Measurements from ENCODE around the gene GRK5.

The GRK5 gene

DNA sequence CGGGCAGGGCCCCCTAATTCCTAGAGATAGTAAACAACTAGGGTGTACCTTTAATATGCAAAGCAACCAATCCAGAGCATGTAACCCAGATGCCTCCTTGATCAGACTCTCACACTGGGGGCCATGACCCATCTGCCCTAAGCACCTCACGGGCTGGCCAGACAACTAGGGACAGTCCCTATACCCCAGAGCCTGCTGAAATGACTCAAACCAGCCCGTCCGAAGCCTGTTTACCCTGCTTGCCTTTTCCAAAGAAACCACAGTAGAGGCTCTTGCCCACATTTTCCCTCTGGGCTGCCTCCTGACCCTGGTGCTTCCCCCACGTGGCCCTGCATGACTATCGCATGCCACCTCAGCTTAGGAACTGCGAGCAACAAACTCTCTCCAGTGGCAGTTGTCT, 288.9 kb downstream of the GRK5 start:
- DNase-seq = no peak

DNA sequence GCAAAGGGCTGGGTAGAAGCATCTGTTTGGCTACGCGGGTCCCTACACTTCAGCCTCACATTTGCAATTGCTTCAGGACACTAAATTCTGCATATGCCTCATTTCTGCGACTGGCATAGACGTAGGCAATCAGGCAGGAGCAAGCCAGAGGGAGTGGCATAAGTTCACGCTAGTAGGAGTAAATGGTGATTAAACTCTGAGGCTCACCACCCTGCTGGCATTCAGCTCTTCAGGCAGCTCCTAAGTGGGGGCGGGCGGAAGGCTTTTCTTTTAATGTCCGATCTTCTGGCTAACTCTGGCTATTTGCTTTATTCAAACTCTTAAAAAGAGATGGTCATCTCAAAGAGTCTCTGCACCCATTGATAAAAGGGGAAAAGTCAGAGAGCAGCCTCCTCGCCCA, 289.9 kb downstream of the GRK5 start:
- DNase-seq = no peak

DNA sequence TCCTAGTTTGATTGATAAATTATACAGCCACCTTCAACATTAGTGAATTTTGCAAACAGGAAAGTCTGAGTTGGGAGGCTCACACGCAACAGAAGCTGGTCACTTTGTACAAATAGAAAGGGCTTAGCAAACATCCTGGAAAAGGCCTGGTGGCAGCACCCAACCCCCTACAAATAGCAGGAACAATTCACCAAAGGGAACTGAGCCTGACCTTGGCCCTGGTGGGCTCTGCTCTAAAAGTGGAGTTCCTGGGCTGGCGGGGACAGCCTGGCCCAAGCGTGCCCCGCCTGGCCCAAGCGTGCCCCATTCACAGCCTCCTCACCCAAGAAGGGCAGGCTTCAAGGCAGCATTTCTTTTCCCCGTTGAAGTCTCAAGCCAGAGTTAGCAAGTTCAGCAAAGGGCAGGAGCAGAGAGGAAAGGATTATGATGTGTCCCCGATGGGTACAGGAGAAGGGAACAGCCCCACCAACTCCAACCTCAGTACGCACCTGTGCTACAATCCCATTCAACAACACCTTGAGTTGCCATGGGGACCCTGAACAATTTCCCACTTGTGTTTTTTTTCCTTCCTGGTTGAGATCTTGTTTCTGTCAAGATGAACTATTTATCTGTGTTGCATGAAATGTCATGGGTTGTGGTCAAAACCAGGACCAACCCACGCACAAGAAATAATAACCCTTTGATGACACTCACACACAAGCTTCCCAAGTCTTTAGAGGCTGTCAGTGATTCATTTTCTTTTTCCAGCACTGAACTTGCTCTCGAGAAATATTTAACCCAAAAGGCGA, 291.7 kb downstream of the GRK5 start:
- DNase-seq = no peak

DNA sequence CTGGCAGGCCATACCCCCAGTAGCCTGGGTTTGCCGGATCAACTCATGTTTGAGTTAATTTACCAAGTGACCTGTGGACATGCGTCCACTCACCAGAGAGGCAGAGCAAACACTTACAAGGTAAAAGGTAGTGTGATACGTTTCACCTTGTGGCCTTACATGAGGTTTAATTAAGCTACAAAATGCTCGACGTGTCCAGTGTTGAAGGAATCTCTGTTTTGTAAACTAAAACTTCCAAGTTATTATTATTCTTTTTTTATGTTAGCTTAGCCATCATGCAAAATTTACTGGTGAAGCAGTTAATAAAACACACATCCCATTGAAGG, 292.3 kb downstream of the GRK5 start:
- no peak for DNase-seq

DNA sequence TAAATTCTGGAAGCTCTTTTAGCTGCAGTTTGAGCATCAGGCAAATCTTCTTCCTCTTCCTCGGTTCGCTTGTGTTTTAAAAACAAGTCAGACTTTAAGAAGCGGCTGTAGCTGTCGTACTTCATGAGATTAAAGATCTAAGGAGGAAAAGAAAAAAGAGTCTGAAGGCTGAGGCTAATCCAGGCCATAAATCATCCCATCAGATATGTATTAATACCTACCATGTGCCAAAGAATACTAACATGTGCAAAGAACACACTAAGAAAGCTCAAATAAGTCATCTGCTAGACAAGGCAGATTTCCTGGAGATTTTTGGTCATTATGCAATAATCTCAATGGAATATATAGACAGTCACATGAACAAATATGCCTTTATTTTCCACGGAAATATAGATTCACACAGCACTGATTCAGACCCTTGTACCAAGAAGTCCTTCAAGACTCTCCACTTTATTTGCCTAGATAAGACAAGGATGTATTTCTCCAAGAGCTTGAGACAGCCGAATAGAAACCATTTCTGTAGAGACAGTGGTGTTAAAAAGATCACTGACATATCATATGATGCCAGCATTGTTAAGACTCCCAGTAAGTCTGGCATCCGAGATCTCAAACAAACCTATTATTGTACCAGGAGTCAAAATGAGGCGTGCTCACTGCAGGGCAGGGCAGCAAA, 292.9 kb downstream of the GRK5 start:
- no peak for DNase-seq

DNA sequence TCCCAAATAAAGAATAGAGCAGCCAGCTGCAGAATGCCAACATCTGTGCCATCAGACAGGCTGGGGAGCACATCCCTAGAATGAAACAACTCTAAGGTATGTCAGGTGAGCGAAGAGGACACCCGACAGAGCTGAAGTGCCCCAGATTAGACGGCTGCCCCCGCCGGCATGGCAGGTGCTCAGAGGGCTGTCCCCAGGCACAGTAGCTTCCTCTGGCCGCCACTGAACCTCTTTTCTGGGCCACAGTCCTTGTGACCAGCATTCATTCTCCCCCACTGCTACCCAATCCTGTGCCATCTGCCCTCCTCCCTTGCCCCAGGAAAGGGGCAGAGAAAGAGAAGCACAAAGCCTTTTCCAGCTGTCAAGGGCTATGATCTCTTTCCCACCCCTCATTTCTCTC, 293.4 kb downstream of the GRK5 start:
- no peak for DNase-seq

DNA sequence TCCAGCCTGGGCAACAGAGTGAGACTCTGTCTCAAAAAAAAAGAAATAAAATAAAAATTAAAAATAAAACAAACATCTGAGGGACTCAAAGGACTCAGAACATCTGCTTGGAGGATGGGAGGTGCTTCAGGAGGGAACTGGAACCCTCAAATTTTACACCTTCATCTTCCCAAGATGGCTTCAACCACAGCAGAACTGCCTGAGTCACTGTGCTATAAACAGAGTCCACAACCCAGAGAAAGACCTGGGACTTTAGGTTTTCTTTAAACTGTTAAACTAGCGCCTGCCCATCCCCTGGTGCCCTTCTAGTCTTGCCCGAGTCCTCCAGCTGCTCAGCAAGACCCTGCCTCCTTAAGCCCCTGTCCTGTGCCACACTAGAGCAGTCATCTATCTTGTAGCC, 294.3 kb downstream of the GRK5 start:
- no peak for DNase-seq

DNA sequence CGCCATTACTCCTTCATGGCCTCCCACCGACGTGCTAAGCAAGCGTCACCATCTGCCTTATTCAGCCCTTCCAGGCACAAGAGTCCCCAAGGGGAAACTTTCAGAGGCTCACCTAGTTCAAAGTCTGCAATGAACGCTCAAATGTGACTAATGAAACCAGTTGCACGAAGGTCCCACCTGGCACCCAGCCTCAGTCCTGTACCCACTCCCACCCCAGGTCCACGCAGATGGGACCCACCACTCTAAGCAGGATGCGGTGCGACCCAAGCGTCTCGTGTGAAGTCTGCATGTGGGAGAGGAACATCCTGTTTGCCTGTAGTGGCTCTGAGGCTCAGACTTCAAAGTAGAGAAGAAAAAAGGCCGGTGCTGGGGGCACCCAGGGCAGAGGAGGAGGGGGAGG, 294.8 kb downstream of the GRK5 start:
- no peak for DNase-seq

DNA sequence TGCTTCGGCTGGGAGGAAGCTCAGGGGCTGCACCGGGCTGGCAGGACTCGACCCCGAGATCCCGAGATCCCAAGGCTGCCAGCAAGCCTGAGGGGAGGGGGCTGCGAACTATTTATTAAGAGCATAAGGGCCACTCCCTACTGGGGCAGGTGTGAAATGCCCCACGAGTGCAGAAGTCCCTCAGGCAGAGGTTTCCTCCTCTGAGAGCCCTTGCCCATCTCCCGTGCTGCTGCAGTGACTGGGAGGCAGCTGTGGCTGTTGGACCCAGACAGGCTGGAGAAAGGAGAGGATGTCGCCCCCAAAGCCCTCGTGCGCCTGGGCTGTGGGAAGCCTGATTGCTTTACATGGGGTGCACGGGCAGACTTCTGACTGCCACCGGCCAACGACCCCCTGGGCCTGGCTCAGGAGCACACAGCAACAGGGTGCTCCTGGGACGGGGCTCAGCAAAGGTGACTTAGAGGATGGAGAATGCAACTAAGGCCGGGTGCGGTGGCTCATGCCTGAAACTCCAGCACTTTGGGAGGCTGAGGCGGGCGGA, 295.3 kb downstream of the GRK5 start:
- no peak for DNase-seq

DNA sequence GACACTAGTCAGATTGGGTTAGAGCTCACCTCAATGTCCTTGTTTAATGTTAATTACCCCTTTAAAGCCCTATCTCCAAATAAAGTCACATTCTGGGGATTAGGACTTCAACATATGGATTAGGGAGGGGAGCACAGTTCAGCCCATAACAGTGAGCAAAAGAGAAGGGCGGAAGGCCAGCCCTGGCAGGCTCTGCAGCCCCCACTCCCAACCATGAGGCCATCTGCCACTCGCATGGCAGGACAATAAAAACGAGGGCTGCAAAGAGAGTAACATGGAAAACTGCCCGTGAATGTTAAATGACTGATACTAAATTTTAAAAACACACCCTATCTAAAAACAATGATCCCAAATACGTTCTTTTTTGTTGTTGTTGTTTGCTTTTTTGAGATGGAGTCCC, 296.4 kb downstream of the GRK5 start:
- no peak for DNase-seq

DNA sequence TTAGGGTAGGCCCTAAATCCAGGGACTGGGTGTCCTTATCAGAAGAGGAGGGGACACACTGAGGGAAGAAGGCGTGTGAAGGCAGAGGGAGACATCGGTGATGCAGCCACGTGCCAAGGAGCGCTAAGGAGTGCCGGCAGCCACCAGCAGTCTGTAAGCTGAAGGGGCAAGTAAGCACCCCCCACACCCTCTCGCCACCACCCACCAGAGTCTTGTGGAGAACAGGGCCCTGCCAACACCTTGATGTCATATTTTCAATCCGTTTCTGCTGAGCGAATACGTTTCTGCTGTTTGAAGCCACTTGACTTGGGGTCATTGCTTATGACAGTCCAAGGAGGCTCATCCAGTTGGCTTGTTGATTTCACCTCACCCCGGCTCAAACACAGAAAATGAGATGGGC, 297.3 kb downstream of the GRK5 start:
- DNase-seq = no peak

DNA sequence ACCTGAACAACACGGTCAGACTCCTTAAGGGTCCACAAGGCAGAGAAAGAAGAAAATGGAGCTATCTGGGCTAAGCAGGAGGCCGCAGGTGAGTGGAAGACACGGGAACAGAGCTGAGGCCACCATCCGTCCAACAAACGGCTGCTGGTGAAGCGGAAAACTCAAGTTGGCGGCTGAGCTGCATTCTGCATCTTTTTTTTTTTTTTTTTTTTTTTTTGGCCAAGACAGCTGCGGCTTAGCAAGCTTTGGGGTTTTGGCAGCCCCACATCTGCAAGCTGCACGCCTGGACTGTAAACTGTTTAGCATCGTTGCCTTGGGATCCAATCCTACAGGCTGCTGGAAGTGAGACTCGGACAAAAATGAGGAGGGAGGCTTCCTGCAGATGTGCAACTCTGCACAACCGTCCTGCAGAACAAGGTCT, 297.8 kb downstream of the GRK5 start:
- DNase-seq = no peak

Data from 8988T (cell line).